GM21528 (cell line): ENCODE data around the gene CTBS.

Experiments used
- ATAC-seq: cut with Tn5 transposase; IDR thresholded peaks from one replicate; pipeline ENCODE4 v1.9.1; 2021; ENCODE audit warnings: mild to moderate bottlenecking, moderate library complexity; ENCODE audit not compliant: unreplicated experiment, low FRiP score

The CTBS gene

DNA sequence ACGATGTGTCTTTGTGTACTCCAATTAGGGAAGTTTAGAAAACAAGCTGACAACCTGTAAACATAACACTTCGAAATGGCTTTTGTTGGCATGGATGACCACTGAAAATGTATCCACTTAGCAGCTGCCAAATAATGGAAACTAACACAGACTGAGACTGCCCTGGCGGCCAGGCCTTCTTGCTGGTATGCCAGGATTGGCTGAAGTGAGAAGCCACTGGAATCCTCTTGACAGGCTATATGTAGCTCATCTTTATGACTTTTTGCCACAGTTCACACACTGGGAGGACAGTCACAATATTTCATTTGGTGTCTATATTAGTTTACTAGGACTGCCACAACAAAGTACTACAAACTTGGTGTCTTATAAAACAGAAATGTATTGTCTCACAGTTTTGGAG, 12.9 kb upstream of the CTBS start:
- ATAC-seq: no peak

DNA sequence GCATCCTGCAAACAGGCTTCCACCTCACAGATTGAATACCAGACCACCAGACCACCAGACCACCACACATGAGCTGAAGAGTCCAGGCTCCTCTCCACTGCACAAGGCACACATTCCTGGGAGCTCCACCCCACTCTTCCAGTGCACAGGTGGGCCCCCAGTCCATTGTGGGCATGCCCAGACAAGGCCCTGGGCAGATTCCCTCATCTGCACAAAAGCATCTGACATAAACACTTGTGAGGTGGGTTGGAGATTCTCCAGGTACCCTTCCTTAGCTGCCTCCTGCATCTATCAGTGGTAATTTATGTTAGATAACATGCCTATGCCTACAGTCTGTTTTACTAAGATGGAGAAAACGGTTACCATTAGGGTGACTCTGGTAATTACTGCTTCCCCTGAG, 11.6 kb upstream of the CTBS start:
- ATAC-seq: no peak

DNA sequence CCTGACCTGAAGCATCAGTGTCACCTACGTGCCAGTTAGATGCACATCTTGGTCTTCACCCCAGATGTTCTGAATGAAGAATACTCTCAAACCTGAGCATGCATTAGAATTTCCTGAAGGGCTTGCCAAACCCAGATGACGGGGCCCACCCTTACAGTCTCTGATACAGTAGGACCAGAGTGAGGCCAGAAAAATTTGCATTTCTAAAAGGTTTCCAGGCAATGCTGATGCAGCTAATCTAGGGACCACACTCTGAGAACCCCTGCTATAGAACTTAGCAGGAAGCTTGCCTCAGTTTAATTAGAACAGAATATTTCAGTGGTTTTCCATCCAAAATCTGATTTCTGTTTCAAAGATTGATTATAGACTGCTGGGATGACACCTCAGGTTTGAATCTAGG, 9.9 kb upstream of the CTBS start:
- ATAC-seq: no peak

DNA sequence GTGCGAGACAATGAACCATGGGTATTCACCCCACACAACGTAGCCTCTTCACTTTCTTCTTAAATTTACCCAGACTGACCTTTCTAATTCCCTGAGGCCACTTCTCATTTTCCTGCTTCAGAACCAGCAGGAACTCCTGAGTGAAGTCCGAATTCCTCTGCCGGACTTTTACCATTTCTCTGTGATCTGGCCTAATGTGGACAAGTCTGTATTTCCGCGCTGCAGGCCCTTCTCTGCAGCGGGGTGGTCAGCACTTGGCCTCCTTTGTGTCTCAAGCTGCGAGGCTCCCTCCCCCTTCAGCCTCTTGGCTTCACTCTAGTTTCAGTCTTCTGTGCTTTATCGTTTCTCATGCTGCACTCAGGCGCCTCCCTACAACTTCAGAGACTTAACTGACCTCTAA, 9.4 kb upstream of the CTBS start:
- no peak for ATAC-seq

DNA sequence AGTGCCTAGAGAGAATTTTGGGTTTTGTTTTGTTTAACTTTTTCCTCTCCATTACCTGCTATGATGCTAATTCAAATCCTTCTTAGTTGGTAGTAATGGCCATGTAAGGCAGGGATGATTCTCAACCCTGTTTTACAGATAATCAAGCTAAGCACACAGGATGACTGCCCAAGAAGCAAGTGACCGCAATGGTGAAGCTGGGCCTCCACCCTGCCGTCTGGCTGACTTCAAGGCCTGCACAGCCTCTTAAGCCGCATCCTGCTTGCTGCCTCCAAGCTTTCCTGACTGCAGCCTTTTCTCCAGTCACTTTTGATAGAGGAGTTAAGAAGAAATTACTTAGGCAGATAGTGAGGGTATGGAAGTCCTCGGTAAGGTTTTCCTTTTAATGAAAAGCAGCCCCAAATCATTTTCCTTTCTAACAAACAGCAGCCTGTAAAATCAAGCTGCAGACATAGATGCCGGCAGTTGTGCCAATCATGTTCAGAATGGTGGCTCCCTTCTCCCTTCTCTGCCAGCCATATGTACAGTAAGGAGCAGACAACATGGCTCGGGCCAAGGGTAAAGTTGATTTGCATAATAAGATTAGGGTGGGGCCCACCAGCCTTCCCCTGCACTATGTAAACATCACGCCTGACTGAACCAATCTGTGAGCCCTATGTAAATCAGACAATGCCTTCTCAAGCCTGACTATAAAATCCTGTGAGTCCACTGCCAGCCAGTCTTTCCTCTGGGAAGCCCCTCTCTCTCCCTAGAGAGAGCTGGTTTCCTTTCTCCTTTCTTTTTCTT, 8.8 kb upstream of the CTBS start:
- ATAC-seq: no peak

DNA sequence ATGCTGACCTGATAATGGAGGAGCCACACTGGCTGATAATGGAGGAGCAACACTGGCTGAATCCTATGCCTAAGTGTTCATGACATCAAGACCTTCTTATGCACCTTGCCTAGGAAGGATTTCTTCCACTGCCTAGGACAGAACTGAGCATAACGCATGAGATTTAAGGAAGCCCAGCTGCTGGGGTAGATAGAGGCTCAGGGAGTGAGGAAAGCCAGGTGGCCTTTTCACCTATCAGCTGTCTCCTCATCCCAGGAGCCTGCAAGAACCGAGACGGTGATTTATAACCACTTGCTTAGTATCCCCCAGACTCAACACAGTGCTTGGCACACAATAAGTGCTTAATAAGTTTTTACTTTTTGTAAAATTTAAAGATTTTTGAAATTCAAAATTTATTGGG, 7.4 kb upstream of the CTBS start:
- no peak for ATAC-seq

DNA sequence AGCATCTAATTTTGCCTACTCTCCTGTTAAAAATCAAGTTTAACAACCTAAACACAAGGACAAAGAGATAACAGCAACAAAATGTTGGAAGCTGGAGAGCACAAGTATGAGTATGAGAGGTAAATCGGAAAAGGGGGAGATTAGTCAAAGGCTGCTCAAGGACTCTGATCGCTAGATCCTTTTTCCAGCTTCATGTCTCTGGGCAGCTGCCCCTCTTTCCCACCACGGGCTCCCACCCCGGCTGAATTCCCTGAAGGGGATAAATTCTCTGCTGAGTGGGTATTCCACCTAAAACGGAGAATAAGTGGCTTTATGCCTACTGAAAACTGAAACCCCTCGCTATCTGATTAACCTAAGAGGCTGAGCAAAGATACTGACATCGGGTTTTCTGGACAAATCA, 696 bp upstream of the CTBS start:
- no peak for ATAC-seq

DNA sequence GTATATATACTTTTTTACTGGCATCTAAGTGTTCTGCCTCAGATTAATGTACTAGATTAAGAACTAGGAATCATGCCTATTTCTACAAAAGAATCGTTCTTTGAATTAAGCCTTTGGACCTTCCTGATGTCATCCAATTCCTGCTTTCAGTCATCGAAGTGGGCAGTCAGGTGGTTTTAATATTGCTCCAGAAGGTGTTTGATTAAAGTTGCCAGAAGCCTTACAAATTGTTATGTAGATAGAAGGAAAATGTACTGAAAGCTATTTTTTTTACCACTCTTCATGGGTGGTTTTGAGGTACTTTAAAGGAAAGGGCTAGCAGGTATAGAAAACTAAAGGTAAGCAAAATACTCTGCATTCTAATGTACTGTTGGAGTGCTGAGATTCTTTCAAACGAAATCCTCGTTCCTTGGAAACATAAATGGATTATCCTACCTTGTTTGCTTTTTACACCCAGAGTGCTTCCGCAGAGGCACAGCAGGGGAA, 716 bp downstream of the CTBS start:
- no peak for ATAC-seq

DNA sequence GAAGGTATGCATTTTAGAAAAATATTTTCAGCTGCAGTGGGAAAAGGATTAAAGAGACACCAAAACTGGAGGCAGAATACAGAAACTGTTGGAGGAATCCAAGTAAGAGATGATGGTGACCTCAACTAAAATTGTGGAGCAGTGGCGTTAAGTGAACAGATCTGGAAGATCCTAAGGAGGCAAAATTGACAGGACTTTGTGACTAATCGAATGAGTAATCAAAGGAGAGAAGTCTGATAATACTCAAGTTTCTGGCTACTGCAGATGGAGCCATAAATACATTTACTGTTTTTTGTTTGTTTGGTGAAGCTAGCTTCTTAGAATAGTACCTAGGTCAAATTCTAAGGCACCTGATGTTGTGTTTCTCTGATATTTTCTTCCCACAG, 3.1 kb downstream of the CTBS start:
- ATAC-seq: no peak

DNA sequence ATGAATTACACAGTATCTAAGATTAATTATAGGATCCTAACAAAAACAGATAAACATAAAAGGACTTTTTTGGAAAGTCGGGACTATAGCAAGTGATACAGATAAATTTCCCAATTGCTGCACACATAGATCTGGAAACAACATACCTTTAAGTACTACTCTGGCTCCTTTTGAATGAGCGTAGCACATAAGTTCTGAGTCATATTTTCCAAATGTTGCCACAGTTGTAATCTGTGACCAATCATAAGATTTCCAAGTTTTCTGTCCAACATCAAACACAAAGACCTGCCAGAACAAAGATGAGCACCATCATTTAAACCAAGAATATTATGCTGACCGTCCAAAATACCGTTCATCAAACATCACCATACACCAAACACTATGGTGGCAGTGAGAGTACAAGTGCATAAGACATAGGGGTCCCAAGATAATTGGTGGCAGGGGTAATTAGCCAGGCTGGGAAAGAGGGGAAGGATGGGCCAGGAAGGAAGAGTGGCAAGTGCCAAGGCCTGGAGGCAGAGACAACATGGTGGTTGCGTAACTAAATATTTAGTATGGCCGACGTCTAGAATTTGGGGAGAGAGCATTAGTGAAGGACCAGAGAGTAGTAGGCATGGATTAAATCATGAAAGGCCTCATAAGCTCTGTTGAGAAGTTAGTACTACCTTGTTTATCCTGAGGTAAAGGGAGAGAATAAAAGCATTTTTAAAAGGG, 3.6 kb downstream of the CTBS start:
- no peak for ATAC-seq

DNA sequence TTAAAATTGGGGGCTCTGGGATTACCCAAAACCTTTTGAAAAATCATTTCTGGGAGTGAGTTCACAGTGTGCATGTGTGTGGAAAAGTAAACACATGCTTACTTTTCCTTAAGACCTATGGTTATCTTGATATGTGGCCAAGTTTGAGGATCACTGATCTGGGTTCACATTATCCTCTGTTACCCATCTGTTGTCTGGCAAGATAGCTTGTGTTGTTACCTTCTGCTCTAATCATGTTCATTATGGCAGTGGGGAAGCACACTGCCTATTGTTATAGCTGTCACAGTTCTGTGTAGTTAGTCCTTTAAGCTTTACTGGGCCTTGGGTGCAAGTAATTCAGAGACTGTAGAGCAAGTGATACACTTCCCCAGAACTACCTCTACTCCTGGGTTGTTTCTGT, 5.0 kb downstream of the CTBS start:
- ATAC-seq: no peak

DNA sequence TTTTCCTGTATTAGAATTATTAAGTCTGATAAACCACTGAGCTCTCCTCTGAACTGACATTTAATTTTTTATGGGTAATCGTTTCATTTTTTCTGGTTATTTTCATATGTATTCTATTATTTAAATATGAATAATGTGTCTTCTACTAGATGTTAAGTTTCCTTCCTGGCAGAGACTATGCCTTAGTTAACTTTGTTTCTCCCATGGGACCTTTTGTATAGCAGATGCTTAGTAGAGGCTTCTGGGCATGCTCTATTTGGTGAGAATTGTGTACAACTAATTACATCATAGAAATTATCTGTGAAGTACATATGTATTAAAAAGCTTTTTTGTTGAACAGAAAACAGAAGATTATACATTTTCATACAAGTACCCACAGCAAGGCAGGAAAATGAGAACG, 23.4 kb downstream of the CTBS start:
- no peak for ATAC-seq

DNA sequence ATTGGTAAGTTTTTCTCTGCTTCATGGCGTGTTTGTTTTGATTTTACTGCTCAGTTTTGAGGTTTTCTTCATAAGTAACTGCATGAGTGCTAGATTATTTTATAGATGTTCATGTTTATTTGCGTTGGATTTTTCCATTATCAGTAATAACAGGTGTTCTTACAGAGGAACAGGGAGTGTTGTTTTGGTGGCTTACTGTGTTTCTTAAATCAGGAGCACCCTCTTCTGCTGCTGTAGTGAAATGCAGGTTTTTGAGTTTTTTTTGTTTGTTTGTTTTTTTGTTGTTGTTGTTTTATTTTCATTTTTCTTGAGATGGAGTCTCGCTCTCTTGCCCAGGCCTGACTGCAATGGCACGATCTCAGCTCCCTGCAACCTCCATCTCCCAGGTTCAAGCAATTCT, 32.6 kb downstream of the CTBS start:
- no peak for ATAC-seq

DNA sequence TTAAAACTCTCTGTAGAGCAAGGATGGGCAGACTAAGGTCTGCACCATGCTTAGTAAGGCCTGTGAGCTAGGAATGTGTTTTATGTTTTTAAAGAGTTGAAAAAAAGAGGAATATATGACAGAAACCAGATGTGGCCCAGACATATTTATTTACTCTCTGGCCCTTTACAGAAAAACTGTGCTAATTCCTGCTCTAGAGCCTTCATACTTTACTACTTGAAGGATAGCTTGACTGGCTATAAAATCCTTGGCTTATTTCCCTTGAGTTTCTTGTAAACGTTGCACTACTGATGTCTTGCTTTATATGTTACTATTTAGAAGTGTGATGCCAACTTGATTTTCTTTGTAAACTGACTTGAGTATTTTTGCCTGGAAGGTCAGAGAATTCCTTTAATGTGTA, 33.5 kb downstream of the CTBS start:
- no peak for ATAC-seq

DNA sequence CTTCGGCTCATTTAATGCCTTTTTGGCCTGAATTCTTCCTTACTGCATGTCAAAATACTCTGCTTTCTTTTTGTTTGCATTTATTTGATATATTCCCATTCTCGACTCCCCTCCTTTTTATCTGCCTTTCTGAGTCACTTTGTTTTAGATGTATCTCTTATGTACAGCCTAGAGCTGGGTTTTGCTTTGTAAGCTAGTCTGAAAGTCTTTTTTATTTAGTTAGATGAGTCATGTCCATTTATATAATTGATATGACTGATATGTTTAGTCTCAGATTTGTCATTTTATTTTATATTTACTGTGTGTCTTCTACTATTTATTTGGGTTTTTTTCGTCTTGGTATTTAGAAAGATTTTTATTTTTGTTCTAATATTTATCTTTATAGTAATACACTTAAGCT, 34.3 kb downstream of the CTBS start:
- no peak for ATAC-seq

DNA sequence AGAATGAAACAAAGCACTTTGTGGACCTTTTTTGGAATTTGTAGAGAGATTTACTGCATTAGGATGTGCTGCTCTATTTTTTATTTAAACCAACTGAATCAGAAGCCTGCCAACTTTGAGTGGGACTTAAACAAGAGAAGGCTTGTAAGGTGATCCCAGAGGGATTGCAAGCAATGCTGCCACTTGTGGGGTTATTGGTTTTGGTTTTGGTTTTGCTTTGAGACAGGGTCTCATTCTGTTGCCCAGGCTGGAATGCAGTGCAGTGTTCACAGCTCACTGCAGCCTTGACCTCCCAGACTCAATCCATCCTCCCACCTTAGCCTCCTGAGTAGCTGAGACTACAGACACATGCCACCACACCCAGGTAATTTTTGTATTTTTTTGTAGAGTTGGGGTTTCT, 35.6 kb downstream of the CTBS start:
- ATAC-seq: no peak

DNA sequence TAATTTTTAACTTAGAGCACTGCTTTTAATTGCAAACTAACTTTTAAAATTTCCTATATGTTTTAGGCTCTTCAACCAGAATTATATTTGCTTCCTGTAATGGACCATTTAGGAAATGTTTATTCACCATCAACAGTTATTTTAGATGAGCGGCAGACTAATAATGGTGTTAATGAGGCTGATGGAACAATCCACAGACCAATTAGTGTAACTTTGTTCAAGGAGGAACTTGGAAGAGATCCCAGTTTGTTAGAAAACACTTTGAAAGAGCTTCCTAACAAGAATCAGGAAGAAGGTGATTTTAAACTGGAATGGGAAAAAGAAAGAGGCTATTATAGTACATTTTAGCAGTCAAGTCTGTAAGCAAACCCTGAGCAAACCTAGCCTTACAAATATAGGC, 48.5 kb downstream of the CTBS start:
- no peak for ATAC-seq

DNA sequence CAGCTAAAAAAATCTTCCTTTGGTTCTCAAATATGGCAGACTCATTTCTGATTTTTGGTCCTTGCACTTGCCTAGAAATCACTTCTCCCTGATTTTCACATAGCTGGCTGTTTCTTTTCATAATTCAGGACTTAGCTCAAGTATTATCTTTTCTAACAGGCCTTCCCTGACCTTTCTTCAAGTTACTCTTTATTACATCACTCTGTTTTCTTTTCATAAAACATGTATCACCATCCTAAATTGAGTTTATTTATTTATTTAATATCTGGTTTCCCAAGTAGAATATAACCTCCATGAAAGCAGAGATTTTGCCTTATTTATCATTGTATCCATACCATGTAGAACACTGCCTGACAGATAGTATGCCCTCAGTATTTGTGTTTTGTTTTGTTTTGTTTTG, 49.6 kb downstream of the CTBS start:
- no peak for ATAC-seq

DNA sequence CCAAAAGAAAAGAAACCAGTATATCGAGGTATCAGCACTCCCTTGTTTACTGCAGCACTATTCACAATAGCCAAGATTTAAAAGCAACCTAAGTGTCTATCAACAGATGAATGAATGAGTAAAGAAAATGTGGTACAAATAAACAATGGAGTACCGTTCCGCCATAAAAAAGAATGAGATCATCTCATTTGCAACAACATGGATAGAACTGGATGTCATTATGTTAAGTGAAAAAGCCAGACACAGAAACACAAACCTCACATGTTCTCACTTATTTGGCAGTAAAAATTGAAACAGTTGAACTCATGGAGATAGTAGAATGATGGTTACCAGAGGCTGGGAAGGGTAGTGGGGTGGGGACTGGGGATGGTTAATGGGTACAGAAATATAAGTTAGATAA, 63.6 kb downstream of the CTBS start:
- ATAC-seq: no peak

DNA sequence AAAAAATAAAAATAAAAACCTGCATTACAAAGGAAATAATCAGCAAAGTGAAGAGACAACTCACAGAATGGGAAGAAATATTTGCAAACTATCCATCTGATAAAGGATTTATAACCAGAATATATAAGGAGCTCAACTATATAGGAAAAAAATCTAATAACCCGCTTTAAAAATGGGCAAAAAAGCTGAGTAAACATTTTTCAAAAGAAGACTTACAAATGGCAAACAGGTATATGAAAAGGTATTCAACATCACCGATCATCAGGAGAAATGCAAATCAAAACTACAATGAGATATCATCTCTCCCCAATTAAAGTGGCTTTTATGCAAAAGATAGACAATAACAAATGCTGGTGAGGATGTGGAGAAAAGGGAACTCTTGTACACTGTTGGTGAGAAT, 64.1 kb downstream of the CTBS start:
- ATAC-seq: no peak

DNA sequence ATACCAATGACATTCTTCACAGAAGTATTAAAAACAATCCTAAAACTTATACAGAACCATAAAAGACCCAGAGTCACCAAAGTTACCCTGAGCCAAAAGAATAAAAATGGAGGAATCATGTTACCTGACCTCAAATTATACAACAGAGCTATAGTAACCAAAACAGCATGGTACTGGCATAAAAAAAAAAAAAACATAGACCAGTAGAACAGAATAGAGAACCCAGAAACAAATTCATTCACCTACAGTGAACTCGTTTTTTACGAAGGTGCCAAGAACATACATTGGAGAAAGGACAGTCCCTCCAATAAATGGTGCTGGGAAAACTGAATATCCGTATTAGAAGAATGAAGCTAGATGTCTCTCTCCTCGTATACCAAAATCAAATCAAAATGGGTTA, 65.2 kb downstream of the CTBS start:
- ATAC-seq: no peak

DNA sequence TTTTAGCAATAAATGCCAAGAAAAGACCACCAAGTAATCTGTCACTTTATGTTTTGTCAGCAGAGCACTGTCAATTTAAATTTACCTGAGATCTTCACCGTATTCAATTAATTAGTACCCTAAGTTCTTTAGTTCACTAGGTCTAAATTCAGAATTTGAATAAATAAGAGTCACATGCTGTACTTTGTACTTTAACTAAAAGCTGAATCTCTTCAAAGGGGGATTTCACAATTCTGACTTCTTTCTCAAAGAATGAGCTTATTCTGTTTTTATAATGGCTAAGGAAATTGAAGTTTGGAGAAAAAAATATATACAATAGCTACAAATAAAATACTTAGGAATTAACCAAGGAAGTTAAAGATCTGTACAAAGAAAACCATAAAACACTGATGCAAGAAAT, 65.7 kb downstream of the CTBS start:
- no peak for ATAC-seq
